HG03064 (cell line): ENCODE measurements around the gene ST6GALNAC1.

Source experiments
- ATAC-seq: cut with Tn5 transposase; IDR thresholded peaks from one replicate; pipeline ENCODE4 v1.9.1; 2021; ENCODE audit warnings: low read depth; ENCODE audit not compliant: unreplicated experiment

The ST6GALNAC1 gene, protein sequence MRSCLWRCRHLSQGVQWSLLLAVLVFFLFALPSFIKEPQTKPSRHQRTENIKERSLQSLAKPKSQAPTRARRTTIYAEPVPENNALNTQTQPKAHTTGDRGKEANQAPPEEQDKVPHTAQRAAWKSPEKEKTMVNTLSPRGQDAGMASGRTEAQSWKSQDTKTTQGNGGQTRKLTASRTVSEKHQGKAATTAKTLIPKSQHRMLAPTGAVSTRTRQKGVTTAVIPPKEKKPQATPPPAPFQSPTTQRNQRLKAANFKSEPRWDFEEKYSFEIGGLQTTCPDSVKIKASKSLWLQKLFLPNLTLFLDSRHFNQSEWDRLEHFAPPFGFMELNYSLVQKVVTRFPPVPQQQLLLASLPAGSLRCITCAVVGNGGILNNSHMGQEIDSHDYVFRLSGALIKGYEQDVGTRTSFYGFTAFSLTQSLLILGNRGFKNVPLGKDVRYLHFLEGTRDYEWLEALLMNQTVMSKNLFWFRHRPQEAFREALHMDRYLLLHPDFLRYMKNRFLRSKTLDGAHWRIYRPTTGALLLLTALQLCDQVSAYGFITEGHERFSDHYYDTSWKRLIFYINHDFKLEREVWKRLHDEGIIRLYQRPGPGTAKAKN

DNA sequence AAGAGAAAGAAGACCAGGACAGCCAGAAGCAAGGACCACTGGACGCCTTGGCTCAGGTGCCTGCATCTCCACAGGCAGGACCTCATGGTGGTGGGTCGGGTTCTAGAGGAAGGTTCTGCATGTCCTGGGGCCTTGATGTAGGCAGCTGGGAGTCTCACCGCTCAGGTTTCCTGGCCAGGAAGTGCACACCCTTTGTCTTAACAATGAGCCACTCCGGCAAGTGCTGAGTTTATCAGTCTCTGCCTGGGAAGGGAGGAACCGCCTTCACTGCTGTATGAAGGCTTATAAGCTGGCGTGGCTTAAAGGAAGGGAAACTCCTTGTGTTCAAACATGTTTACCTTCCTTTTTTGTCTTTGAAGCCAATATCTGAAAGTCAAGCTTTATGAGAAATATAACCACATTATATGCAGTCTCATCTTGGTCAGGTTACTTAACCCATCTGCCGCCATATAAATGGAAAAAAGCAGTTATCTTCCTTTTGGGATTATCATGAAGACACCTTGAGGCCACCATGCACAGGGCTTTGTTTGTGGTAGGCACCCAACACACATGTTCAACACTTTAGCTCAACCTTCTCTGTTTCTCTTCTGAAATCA is at the start of gene ST6GALNAC1:
ST6GALNAC1 (minus strand) TSS at position 205 of the 596 bp plus-strand sequence; CDS start at position 86, 119 bp downstream.
- ATAC-seq = no peak

DNA sequence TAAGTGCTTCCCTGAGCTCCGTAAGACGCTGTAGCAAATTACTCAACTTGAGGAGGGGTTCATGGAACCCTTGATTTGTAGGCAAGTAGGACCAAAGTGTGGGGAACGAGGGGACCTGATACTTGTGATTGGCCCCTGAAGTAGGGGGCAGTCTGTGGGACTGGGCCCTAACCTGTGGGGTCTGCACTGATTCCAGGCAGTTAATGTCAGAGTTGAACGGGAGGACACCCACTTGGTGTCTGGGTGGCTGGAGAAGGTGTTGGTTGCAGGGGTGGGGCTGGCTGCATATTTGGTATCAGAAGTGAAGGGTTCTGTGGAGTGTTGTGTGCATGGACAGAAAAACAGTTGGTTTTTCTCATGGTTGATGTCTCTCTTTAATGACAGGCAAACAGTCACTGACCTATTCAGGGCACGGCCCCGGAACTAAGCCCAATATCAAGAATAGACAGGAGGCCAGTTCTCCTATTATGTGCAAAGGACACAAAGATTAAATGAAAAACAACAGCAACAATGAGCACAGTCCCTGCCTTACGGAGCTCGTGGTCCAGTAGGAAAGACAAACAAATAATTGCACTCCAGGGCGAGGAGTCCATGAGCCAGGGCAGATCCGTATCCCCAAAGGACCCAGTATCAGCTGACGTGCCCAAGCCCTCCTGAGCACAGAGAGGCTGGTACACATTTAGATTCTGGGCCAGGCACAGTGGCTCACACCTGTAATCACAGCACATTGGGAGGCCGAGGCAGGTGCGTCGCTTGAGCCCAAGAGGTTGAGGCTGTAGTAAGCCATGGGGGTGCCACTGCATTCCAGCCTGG is 48.0 kb upstream of the ST6GALNAC1 start:
- ATAC-seq = no peak

DNA sequence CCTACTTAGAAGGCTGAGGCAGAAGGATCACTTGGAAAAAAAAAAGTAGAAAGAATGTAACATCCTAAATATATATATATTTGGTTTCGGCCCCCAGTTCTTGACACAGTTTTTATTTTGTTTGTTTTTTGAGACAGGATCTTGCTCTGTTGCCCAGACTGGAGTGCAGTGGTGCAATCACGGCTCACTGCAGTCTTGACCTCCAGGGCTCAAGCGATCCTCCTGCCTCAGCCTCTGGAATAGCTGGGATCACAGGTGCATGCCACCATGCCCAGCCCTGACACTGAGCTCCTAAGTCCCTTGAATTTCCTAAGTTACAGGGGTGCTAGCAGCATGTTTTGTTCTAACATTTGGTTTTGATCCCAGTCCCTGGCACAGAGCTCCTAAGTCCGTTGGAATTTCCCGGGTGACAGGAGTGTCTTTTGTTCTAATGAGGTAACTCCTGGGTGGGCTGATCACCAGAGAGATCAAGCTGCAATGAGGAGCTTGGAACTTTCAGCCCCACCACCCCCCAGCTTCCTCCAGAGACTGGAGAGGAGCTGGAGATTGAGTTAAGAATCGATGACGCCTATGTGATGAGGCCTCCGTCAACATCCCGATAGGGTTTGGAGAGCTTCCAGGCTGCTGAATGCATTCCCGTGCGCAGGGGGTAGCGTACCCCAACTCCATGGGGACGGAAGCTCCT is 47.2 kb upstream of the ST6GALNAC1 start:
- no peak for ATAC-seq

DNA sequence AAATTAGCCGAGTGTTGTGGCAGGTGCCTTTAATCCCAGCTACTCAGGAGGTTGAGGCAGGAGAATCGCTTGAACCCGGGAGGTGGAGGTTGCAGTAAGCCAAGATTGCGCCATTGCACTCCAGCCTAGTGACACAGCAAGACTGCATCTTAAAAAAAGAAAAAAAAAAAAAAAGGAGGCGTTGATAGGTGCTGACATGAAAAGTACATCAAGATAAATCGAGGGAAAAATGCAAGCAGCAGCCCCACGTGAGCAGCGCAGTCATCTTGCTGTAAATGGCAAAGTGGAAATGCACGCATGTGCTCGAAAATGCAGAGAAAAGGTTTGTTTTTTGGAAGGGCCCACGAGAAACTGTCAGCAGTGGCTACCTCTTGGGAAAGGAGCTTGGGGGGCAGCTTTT is 46.3 kb upstream of the ST6GALNAC1 start:
- no peak for ATAC-seq

DNA sequence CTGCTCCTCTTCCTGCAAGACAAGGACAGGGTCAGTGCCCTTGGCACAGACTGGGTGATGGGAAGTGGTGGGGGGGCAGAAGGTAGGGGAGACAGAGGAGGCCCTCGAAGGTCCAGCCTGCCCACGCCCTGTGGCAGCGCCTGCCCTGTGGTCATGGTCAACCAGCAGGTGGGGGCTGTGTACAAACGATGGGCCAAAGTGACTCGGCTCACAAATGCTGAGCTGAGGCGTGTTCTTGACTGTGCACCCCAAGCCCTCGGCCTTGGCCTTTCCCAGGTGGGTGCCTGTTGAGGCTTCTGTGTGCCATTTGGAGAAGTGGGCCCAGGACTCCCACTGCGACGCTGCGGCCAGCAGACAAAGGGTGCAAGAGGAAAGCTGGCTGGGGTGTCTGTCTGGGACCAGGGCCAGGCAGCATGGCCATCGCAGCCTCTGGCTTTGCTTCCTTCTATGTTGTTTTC is 44.6 kb upstream of the ST6GALNAC1 start:
- no peak for ATAC-seq

DNA sequence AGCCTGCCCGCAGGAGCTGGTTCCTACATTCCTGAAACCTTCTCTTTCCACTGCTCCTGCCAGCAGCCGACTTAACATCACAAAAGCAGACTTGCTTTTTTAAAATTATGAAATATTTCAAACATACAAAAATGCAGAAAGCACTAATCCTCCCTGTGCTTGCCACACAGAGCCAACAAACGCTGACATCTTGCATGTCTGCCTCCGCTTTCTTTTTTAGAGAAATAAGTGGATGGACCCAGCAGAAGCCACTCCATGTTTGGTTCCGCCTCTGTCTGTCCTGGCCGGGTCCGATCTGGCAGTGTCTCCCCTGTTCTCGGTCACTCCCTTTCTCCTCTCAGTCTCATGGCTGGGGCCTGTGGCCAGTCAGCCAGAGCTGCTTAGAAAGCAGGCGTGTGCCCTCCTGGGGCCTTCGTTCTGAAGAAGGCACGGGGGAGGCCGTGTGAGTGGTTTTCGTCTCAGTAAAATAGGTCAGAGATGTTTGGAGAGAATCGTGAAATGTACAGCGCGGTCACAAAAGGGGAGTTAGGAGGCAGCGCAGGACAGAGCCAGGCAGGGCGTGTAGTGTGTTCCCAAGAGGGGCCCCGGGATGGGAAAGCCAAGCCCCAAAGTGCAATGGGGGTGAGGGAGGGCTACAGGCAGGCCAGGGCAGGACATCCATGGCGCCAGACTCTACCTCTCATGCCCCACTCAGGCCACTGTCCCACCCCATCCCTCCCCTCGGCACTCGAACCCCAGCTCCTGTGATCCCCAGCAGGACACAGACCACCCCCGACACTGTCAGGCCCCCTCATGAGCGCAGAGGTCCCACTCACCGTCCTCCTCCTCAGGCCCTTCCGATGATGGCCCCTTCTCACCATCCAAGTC is 44.0 kb upstream of the ST6GALNAC1 start:
- no peak for ATAC-seq

DNA sequence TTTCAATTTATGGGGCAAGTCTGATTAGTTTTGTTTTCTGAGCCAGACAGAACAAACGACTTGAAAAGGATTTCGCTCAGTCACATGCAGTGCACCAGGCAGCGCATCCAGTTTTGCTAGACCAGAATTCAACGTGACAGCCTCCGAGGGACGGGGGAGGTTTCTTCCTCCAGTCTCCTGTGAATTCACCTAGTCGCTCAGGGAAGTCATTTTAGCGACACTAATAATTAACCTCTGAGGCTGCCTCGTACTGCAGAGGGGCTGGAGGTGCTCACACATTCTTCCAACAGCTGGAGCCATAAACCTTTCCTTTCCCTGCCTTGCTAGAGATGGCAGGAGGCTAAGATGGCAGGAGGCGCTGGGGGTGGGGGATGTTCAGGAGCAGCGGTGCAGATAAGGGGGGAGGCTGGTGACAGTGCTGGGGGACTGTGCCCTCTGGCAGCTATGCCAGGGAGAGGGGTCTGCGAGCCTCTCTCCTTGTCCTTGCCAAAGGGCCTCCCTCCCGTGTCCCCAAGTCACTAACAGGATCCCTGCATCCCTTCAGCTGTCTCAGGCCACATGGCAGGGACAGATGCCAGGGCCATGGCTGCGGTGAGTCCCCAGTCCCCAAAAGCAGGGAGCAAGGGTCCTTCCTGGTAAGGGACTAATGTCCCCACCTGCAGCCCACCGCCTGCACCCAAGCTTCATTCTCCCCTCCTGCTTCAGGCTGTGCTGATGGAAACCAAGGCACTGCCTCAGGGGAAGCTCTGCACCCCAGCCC is 43.2 kb upstream of the ST6GALNAC1 start:
- no peak for ATAC-seq

DNA sequence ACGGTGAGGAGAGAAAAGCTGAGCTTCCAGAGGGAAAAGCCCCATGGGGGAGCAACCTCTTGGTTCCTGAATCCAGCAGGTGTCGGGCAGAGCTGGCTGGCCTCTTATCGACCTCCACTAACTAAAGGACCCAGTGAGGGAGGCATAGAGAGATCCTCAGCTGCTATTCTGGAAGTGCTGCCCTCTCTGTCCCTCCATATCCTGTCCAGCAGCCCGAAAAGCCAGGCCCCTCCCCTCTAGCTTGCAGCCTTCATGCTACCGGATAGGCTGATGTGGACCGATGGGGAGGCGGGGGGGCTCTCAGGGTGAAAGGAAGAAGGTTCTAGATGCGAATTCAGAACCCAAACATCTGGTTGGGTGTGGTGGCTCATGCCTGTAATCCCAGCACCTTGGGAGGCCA is 42.3 kb upstream of the ST6GALNAC1 start:
- no peak for ATAC-seq

DNA sequence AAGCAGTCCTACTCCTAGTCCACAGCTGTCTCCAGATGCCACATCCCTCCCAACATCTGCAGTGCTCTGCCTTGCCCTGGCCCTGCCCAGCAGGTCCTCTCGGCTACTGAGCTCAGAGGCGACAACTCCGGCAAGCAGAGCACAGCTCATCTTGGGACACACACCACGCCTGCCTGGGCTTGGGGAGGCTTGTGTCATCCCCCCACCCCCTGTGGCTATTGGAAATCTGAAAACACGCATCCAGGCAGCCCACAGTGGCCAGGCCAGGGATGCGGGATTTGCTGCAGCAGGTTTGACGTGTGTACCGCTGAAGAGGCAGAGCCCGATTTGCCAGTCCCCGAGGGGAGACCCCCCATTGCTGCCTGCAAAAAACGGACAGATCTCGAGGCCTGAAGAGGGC is 41.8 kb upstream of the ST6GALNAC1 start:
- ATAC-seq = no peak

DNA sequence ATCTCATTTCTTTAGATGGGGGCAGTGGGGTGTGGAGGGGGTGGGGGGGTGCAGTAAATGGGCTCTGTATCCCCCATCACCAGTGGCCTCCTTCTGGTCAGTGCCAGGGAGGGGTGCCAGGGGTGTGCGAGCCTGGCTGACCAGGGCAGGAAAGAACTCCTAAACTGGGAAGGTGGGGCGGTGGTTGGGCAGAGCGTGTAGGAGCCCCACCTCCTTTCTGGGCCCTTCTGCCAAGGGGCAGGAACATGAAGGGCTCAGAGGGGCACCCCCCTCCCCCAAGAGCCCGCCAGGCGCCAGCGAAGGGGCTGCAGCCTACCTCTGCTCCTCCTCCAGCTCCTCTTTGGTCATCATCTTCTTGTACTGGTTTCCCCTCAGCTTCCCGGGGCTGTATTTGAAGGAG is 41.2 kb upstream of the ST6GALNAC1 start:
- no peak for ATAC-seq

DNA sequence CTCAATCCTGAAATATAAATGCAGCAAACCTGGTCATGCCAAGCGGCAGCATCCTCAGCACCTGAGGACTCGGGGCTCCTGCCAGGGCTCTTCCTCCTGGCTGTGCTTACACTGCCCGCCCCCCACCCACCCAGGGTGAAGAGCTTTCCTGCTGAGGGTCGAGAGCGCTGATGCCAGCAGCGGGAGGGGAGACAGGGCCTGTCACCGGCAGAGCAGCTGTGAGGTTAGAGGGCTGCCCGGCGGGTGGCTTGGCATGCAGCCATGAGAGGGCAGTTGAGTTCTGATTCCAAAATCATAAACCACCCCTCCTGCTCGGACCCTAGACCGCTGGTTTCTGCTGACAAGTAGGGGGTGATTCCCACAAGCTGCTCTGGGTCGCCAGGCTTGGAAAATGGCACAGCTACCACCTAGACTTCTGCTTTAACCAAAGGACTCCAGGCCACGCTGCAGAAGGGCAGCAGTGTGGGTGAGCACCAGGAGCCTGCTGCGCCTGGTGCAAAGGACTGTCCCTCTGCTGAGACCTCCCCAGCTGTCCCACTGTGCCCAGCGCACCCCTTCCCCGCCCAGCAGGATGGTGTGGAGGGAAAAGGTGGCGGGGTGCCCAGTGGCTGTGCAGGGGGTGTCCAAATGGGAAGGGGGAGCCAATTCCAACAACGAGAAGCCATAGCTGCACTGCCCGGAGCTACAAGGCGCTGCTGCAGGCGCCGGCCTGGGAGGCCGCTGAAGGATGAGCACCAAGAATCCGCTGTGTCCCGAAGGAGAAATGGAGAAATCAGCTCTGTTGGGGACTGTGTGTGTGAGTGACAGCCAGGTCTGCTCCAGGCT is 40.6 kb upstream of the ST6GALNAC1 start:
- no peak for ATAC-seq

DNA sequence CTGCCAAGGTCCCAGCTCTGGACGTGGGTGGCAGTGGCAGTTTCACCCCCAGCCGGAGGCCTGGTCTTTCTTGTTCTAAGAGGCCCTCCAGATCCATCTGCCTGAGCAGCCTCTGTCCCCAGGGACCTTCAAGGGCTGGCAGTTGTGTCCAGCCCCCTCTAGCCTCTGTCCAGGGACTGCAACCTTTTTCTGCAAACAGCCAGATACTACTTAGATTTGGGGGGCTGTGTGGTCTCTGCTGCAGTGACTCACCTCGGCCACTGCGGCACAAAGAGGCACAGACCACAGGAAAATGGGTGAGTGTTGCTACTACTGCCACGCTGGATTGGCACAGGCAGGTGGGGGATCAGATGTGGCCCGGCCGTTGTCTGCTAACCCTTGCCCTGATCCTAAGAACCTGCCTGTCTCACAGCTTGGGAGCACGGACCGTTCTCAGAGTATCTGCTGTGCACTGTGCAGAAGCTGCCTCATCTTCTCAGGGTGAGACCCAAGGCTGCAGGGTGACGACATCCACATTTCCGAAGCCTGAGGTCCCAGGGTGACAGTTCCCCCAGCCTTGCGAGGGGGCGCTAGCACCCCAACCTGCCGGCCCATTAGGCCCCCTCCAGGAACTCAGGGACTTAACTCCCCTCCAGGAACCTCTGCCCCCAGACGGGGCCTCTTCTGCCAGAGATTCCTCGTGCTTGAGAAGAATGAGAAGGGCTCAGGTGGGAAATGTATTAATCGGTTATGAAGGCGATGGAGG is 39.6 kb upstream of the ST6GALNAC1 start:
- ATAC-seq = no peak

DNA sequence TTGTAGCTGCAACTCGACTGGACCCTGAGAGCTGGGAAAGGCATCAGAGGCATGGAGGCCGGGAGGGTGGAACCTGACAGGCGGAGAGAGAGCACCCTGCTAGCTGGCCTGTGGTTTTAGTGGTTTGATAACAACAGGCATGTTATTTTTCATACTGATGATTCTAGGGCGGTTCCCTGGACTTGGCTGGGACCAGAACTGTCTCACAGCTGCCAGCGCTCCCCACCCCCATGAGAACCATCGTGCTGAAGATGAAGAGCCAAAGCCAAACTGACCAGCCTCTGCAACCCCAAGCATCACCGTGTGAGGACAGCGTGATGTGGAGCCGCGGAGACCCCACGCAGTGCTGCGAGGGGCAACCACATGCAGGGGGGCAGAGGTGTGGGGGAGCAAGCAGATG is 38.7 kb upstream of the ST6GALNAC1 start:
- no peak for ATAC-seq

DNA sequence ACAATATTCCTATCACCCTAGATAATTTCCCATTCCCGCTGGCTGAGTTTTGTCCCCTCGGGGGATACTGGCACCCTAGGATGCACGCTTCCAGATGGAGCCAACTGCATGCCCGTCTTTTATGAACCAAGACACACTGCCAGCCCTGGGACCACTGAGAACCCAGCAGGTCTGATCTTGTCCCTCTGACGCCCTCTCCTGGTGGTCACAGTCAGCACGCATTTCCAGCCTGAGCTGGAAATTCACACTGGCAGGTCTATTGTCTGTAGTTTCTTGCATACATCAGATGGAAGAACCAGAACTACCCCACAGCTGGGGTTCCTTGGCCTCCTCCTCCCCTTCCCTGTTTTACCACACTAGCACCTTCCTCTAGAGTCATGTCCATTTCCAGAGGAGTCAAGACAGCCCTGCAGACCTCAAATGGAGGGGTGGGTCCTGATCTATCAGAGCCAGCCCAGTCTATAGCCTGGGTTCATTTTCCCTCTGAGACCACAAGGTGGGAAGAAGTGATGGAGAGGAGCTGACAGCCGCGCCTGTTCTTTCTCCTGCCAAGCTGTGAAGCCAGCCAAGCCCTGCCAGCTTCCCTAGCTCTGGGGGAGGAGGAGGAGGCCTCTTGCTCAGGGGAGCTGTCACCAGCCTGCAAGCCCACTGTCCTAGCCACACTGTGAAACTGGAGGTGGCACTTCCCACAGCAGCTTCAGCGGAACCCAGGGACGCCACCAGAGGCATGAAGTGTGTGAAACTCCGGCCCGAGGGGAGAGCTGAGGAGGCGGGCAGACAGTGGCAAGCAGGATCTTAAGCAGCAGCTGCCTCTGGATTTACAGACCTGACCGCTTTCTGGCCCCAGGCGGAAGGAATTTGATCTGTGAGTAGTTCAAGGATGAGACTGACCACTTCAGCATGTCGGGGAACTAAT is 37.9 kb upstream of the ST6GALNAC1 start:
- ATAC-seq = no peak

DNA sequence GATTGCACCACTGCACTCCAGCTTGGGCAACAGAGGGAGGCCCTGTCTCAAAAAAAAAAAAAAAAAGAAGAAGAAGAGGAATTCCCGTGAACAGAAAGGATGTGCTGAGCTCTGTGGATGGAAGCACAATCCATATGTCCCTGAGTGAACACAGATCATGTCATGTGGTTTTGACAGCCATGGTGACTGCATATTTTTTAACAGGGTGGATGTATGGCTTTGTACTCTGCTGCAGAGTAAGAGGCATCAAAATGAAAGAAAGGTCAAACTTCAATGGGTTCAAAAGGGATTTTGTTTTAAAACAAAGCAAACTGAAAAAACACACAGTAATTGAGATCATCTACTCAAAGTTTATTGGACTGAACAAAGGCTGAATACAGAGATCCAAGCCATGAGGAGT is 35.7 kb upstream of the ST6GALNAC1 start:
- no peak for ATAC-seq

DNA sequence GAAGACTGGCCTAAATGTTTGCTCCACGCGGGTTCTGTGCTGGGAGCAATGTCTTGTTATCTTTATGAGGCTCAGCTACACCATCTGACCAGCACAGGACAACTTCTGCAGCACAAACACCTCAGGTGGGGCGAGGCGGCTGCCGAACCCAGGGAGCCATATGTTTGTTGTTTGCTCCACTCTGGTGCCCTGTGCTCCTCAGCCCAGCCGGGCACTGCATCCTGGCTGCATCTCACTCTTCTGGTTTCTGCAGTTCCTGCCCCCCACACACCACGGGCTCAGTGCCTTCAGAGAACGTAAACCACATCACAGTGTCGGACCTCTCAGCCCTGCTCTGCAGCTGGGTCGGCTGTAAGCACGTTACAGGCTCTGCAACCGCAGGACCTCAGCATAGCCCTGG is 34.8 kb upstream of the ST6GALNAC1 start:
- ATAC-seq = no peak
